Amniotic stem cell (primary cell): ENCODE results near the gene FLRT1.

ENCODE experiments used
- DNase-seq: peaks from one replicate; lab custom pipeline; 2025; lab: John Stamatoyannopoulos, UW

FLRT1 gene

GRCh38 chr11:64007160-64007628, 28.5 kb upstream of the FLRT1 start:
- DNase-seq, result no peak

DNA sequence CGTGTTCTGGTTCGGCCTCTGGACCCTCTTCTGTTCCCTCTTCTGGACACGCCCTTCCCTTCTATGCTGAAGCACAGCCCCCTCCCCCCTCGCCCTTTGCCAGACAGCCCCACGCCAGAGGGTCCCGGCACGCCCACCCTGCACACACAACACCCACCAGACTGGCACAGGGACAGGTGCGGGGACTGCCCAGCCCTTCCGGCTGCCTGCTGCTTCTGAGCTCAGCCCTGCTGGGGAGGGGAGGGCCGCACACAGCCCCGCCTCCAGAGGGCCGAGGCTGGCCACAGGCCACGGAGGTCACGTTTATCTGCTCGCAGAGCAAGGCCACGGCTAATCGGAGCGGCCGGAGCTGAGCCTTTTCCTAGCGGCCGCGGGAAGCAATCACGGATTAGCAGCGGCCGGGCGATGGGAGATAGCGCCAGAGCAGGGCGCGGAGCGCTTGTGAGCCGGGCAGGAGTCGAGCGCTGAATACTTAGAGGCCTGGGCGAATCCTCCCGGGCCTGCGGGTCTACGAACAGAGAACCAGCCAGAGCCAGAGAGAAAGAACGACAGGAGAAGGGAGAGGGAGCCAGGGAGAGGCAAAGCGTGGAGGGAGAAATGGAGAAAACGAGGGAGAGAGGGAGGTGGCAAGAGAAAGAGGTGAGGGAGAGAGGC, 28.0 kb upstream of the FLRT1 start:
- DNase-seq, result no peak

DNA sequence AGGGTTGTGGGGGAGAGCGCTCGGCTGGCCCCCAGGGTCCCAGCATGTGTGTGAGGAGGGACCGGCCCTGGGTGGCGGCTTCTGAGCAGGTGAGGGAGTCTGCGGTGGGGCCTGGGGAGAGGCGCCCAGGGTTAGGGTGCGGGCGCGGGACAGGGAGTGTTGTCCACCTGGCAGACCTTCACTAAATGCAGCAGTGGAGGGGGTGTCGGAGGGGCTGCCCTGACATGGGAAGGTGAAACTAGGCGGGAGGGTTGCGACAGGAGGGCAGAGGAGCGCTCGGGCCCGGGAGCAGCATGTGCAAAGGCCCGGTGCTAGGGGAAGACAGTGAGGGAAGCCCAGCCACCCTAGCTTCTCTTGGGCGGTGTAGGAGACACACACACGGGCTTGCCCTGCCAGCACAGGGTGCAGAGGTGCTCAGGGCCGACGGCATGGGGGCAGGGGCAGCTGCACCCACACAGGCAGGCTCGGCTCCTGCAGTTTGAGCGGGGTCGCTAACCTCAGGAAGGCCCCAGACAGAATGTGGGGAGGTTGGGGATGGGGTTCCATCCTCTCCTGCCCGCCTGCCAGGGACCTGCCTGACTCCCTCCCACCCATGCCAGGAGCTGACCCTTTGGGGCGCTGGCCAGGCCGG, 27.3 kb upstream of the FLRT1 start:
- no peak for DNase-seq

- DNase-seq, result no peak
Measured at GRCh38 chr11:64008914-64009633, 26.7 kb upstream of the FLRT1 start.

- no peak for DNase-seq
Measured at GRCh38 chr11:64009710-64010109, 26.0 kb upstream of the FLRT1 start.

DNA sequence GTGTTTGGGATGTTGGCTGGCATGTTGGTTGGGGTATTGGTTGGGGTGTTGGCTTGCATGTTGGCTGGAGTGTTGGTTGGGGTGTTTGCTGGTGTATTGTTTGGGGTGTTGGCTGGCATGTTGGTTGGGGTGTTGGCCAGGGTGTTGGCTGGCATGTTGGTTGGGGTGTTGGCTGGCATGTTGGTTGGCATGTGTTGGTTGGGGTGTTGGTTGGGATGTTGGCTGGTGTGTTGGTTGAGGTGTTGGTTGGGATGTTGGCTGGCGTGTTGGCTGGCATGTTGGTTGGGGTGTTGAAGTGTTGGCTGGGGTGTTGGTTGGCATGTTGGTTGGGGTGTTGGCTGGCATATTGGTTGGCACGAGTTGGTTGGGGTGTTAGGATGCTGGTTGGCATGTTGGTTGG, 24.9 kb upstream of the FLRT1 start:
- DNase-seq, result no peak

DNA sequence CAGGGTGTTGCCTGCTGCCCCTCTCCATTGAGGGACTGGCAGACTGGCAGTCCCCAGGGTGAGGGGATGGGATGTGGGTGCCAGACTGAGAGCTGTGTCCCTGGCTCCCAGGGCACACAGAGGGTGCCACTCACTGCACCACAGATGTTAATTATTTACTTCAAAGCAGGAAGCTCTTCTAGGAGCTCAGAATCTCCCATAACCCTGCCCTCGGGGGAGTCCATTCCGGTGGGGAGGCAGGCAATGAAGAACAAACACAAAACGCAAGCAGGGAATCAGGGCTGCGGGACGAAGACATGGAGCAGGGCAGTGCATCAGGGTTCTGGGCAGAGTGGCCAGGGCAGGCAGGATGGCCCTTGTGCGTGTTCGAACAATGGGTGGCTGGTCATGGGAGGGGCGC, 24.4 kb upstream of the FLRT1 start:
- no peak for DNase-seq

DNA sequence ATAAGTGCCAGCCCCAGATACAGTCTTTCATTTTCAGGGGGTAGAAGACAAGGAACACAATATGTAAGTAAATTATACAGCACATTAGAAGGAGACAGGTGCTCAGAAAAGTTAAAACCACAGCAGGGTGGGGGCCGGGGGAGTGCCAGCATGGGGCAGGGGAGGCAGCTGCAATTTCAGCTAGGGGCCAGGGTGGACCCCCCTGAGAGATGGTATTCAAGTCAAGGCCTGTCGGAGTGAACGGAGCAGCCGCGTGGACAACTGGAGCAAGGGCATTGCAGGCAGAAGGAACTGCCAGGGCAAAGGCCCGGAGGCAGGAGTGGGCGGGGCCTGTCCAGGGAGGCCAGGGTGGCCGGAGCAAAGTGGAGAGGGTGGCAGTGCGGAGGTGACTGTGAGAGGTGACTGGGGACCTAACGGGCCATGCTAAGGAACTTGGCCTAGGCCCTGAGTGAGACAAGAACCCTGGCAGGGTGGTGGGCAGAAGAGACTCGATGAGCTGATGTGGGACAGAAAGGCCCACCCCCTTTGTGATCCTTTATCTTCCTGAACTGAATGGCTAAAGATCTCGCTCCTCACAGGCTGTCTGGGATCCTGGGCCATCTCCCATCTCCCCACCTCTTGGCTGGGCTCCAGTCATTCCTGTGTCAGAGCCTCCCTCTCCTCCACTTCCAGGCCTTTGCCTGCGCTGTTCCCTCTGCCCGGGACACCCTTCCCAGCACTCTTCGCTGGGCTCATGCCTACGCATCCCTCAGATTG, 22.4 kb upstream of the FLRT1 start:
- DNase-seq, result no peak

DNA sequence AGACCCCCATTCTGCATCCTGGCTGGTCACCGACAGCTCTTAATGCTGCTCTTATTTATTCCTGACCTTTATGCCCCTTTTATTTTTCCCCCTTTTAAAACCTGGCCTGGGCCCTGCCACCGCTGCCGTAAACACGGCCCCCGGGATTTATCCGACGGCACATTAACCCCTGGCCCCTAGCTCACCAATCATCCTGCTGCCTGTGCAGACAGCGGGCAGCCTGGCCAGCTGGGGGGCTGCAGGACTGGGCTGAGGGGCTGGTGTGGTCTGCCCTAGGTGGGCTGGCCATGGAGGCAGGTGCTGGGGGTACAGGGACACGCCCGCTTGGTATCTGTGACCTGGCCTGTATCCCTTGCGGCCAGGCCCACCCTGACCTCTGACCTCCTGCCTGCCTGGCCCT, 21.4 kb upstream of the FLRT1 start:
- DNase-seq, result no peak

DNA sequence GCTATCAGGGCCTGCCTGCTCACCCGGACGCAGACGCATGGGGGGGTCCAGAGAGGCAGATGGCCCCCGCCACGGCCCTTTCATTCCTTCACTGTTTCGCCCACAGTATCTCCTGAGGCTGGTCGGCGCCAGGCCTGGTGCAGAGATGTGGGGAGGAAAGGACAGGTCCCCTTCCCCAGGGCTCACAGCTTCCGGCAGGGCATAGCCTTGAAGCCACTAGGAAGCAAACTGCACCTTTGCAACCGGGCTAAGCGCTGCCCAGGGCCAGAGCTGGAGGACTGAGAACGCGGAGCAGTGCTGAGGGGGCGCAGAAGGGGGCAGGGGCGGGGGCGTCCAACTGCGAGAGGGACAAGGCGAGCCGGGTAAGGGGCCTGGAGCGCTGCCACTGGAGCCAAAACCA, 20.2 kb upstream of the FLRT1 start:
- DNase-seq, result no peak

DNA sequence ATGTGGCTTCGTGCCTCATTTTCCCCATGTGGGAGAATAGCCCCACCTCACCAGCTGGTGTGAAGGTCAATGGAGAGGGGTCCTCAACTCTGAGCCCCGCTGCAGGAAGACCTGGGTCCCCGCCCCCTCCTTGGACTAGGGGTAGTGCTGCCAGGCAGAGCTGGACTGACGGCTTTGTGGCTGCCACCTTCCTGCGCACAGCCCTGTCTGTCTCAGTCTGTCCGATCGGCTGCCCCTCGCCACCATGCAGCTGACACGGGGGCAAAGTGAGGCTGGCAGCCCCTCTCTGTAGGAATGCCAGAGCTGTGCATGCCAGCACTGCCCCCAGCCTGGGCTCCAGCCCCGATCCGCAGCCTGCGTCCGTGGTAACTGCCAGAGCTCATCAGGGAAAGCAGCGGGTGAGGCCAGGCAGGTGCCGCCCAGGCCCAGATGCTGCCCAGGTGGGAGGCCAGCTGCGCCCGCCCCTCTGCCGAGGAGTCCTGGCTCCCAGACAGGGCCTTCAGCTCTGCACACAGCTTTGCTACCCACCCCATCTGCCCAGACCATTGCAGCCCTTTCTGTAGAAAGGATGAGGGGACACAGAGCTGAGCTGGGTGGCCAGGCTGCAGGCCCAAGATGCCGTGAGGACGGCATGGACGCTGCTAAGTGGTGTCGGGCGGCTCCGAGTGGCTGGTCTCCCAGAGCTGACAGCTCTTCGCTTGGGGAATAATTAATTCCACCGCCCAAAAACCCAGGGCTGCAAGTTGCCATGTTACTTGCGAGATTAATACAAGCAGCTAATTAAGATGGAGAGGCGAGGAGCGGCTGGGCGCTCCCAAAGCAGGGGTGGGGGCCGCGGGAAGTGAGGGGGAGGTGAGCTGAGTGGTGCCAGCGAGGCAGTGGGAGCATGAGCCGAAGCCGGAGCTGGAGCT, 19.5 kb upstream of the FLRT1 start:
- DNase-seq, result no peak

- no peak for DNase-seq
Measured at GRCh38 chr11:64017945-64018224, 17.8 kb upstream of the FLRT1 start.

DNA sequence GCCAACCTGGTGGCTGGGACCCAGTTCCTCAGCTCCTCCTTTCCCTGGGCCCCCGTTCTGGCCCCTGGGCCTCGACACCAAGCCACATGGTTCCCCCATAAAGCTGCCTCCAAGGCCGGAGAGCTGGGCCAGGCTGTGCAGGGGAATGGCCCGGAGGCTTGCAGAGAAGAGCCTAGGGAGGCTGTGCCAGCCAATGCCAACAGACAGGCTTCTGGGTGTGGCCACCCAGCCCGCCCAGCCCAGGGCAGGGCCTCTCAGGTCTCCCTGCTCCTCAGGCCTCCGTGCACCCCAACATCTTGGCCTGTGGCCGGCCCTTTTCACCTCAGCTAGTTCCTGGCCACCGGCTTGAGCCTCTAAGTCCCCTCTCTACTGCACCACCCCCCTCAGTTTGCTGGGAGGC, 17.4 kb upstream of the FLRT1 start:
- DNase-seq, result no peak

GRCh38 chr11:64019106-64020037, 16.4 kb upstream of the FLRT1 start:
- DNase-seq, result no peak

- no peak for DNase-seq
Measured at GRCh38 chr11:64020976-64021756, 14.6 kb upstream of the FLRT1 start.

GRCh38 chr11:64021757-64022093, 14.0 kb upstream of the FLRT1 start:
- no peak for DNase-seq

DNA sequence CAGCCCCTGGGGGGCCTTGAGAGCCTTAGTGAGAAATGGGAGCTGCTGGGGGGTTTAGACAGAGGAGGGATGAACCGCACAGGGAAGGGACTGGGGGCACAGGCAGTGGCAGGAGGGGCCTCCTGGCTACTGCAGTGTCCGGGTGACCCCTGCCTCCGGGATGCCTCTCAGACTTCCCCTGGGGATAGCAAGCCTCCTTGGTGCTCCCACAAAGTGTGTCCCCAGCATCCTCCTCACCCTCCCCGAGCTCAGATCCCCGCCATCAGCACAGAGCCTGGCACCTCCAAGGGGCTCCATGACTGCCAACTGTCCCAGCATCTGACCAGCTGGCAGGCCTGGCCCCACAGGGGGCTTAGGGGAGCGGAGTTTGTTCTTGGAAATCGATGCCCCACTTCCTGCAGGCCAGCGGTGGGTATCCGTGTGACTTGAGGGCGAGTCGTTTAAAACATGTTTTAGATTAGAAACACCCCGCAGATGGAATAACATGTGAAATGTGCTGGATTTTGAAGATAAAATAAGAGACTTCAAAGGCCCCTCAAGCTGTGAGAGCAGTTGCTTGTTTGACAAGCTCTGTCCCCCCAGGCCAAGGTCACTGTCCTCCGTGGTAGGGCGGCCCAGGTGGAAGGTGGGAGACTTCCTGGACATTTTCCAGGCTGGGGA, 13.5 kb upstream of the FLRT1 start:
- no peak for DNase-seq

DNA sequence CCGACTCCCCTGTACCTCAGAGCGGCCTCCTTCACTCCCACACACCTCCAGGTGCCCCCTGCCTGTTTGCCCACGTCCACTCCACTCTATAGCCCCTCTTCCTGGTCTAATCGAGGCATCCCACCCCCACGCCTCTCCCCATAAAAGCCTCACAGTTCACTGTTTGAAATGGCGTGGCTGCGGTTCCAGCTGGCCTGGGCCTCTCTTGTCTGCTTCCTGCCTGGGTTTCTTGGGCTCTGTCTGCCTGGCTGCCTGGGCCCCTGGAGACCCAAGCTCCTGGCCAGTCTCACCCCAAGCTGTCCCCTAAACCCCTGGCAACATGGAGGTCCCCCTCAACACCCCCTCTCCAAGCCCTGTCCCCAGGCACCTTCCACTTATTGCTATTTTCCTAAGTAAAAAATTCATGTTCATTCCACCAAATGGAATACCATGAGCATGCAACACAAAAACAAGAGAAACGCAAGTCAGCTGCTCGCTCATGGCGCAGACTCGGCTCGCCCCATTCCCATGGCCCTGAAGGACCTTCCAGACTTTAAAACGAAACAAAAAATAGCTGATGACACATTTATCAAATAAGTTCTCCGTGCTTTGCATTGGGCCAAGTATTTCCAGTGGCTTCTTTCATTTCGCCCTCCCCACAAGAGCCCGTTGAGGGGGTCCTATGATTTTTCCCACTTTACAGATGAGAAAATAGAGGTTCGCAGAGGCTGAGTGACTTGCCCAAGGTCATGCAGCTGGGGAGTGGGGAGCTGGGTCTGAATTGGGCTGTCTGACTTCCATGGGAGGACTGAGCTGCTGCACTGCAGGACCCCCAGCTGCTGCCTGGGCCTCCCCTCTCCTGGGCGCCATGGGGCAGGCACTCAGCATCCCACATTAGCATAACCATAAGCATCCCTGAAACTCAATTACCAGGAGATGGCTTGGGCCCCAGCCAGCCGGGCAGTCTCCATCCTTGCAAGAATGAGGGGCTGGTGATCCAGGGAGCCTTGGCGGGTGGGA, 11.7 kb upstream of the FLRT1 start:
- no peak for DNase-seq
